Smooth muscle cell of the pulmonary artery (primary cell): ENCODE data around the gene UBE2G2. TPM values are rescaled to one million over a fixed set of nuclear protein-coding genes. Genes with fewer than 3 reads are reported as not detected.

Experiments
- total RNA-seq: library from RNA; depleted of rRNA; stranded (reverse); fragments of >200 nt; gene quantifications from 2 replicates; pipeline ENCODE4 v1.2.3, GENCODE V29; 2014

Gene UBE2G2
- total RNA-seq: 88.7 and 102 TPM in 2 replicates

DNA sequence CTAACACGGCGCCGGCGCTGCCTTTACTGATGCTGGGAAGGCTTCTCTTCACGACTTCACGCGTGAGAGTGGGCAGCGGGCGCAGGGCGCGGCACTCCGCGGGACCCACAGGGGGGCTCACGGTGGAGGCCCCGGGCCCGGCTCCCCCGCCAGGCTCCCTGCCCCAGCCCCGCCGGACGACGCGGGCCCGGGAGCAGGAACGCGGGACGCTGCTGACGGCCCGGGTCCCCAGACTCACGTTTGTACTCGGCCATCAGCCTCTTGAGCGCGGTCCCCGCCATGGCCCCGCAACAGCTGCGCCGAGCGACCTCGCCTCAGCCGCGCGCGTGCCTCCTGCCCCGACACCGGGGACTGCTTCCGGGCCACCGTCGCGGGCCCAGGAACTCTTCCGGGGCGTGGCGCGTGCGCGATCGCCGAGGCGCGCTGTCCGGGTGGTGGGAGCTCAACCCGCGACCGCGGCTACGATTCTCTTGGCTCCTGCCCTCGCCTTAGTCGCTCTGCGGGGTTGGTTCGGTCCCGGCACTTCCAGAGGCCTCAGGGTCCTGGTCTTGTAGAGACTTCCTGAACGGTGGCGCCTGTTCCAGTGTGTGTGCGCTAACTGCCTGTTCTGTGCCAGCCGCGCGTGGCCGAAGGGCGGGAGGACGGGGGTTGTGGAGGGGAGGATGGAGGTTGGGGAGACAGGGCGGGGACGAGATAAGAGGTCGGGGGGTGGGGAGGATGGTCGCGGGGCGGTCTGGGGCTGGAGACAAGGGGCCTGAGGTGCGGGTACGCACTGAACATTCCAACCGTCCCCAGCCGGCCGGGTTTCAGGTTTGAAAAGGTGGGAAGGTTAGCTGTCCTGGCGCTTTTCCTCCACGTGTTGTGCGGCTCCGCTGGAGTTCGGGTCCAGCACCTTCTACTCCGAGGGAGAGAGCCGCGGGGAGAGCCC is at the start of gene UBE2G2:
Gene UBE2G2 (minus strand): TSS at position 353 of the 928 bp plus-strand sequence. CDS start 72 bp downstream, at position 281.

DNA sequence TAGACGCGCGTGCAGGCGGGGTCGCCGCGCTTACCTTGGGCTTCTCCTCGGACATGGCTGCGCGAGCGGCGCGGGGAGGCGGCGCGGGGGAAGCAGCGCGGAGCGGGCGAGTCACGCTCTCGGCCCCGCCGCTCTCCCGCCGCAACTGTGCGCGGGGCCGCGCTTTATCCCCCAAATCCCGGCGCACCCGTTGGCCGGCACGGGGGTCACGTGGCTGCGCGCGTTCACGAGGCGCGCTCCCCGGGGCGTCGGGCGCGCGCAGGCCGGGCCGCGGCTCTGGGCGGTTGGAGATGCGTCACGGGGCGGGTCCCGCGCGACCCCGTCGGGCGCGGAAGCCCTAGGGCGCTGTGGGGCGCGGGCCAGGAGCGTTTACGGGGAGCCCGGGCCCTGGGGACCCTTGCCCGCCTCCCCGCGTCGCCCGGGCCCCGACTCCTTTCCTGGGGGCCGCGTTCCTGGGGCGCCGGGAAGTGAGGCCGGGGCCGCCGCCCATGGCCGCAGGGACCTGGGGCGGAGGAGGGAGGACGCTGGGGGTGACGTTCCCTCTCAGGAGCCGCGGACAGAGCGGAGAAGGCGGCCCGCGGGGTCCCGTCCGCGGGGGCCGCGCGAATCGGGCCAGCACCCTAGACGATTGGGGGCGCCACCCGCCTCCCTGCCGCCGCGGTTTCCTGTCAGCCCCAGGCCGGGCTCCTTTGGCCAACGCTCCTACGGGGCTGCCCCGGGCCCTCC is 16.5 kb upstream of the UBE2G2 start, which contains the start of gene SUMO3:
Gene SUMO3 (minus strand): TSS at position 149 of the 726 bp plus-strand sequence. CDS start 94 bp downstream, at position 55.

Other genes starting within 250 kb of the UBE2G2 start
- not detected in 2 replicates for gene KRTAP10-3, start 243.0 kb downstream of the UBE2G2 start, total RNA-seq
- gene KRTAP10-4, start 228.1 kb downstream of the UBE2G2 start, total RNA-seq: not detected in 2 replicates
- gene KRTAP10-5, start 221.2 kb downstream of the UBE2G2 start, total RNA-seq: not detected in 2 replicates
- not detected in 2 replicates for gene KRTAP10-6, start 209.3 kb downstream of the UBE2G2 start, total RNA-seq
- not detected in 2 replicates for gene KRTAP10-7, start 201.2 kb downstream of the UBE2G2 start, total RNA-seq
- gene KRTAP10-8, start 189.7 kb downstream of the UBE2G2 start, total RNA-seq: not detected in 2 replicates
- gene KRTAP10-9, start 174.7 kb downstream of the UBE2G2 start, total RNA-seq: not detected in 2 replicates
- not detected in 2 replicates for gene KRTAP10-10, start 164.5 kb downstream of the UBE2G2 start, total RNA-seq
- not detected in 2 replicates for gene KRTAP10-11, start 155.4 kb downstream of the UBE2G2 start, total RNA-seq
- gene KRTAP12-4, start 147.2 kb downstream of the UBE2G2 start, total RNA-seq: not detected in 2 replicates
- not detected in 2 replicates for gene KRTAP12-3, start 143.9 kb downstream of the UBE2G2 start, total RNA-seq
- not detected in 2 replicates for gene KRTAP12-2, start 134.9 kb downstream of the UBE2G2 start, total RNA-seq
- gene KRTAP12-1, start 119.7 kb downstream of the UBE2G2 start, total RNA-seq: not detected in 2 replicates
- gene KRTAP10-12, start 104.6 kb downstream of the UBE2G2 start, total RNA-seq: not detected in 2 replicates
- gene TSPEAR, start 90.2 kb downstream of the UBE2G2 start, total RNA-seq: not detected in 2 replicates
- 66.2 and 77.2 TPM in 2 replicates for gene SUMO3, start 16.2 kb upstream of the UBE2G2 start, total RNA-seq
- 241 and 282 TPM in 2 replicates for gene PTTG1IP, start 71.9 kb upstream of the UBE2G2 start, total RNA-seq
- gene ITGB2, start 119.1 kb upstream of the UBE2G2 start, total RNA-seq: 0.46 and 1.7 TPM in 2 replicates
- gene SLX9, start 138.2 kb upstream of the UBE2G2 start, total RNA-seq: 9.9 and 12.8 TPM in 2 replicates